Immature natural killer cell (primary cell): ENCODE data around the gene SYTL1. TPM values are rescaled to one million over a fixed set of nuclear protein-coding genes. Genes with fewer than 3 reads are reported as not detected.

Experiments used
- polyA plus RNA-seq, 3 donors: library from polyadenylated mRNA; unstranded; fragments of 300-500 nt; fragmentation: Illumina TruSeq; gene quantifications; one replicate each; pipeline ENCODE4 v1.2.3, GENCODE V29; 2021

SYTL1 gene
- polyA plus RNA-seq, 3 donors from 2014 or later: 157 to 211 (median 158) TPM

Other genes with a start within 250 kb of the SYTL1 start
- gene SLC9A1, start 186.9 kb upstream of the SYTL1 start, polyA plus RNA-seq: 10 to 100 TPM in 1 of 3 donors, 1 to 10 TPM in 2; 3.2 to 17.3 (median 3.7) TPM
- 10 to 100 TPM in 1 of 3 donors, 1 to 10 TPM in 2; 3.2 to 16.4 (median 5.6) TPM for gene WDTC1, start 107.4 kb upstream of the SYTL1 start, polyA plus RNA-seq
- 10 to 100 TPM; 56.0 to 99.3 (median 69.8) TPM for gene TMEM222, start 19.9 kb upstream of the SYTL1 start, polyA plus RNA-seq
- 1 to 10 TPM; 2.0 to 5.1 (median 3.6) TPM for gene MAP3K6, start 24.9 kb downstream of the SYTL1 start, polyA plus RNA-seq
- gene FCN3, start 32.8 kb downstream of the SYTL1 start, polyA plus RNA-seq: not detected
- not detected for gene CD164L2, start 41.3 kb downstream of the SYTL1 start, polyA plus RNA-seq
- not detected for gene GPR3, start 50.6 kb downstream of the SYTL1 start, polyA plus RNA-seq
- 10 to 100 TPM; 36.6 to 90.0 (median 39.5) TPM for gene WASF2, start 148.1 kb downstream of the SYTL1 start, polyA plus RNA-seq